Esophagus squamous epithelium (tissue), 5 donors: ENCODE results near the gene HDDC3. TPM values are rescaled to one million over a fixed set of nuclear protein-coding genes. Genes with fewer than 3 reads are reported as not detected.
A peak's percentile ranks its signal among the peaks of the same experiment; 100 is the strongest.

ENCODE experiments used
- DNase-seq: peaks from one replicate; lab custom pipeline; 2025; lab: John Stamatoyannopoulos, UW
- H3K27ac ChIP-seq, 4 donors: fragments of 200-600 bp; sonication (generic); one replicate each; pipeline ENCODE4 v1.5.1; 2016 to 2019; ENCODE audit warnings: mild to moderate bottlenecking in 1 of 4
- H3K27me3 ChIP-seq, 4 donors: fragments of 200-600 bp; sonication (generic); 1 replicate in 3 of 4; 2 replicates in 1 of 4; pipeline versions ENCODE4 v1.5.1 to v1.6.0; 2017 to 2021; ENCODE audit warnings: antibody characterized with exemption in 1 of 4
- H3K36me3 ChIP-seq, 3 donors: fragments of 200-600 bp; sonication (generic); one replicate each; pipeline ENCODE4 v1.5.1; 2016 to 2019
- H3K4me1 ChIP-seq, 3 donors: fragments of 200-600 bp; sonication (generic); one replicate each; pipeline ENCODE4 v1.5.1; 2017 to 2019
- H3K4me3 ChIP-seq, 4 donors: fragments of 200-600 bp; sonication (generic); 1 replicate in 3 of 4; 2 replicates in 1 of 4; pipeline ENCODE4 v1.5.1; 2016 to 2019; ENCODE audit warnings: mild to moderate bottlenecking in 2 of 4, moderate library complexity in 1 of 4
- H3K9me3 ChIP-seq, 3 donors: fragments of 200-600 bp; sonication (generic); one replicate each; pipeline ENCODE4 v1.5.1; 2016 to 2019
- CTCF ChIP-seq, 6 experiments: fragments of 450-650 bp in 4 of 6; fragments of 200-600 bp in 2 of 6; sonication (generic) in 2 of 6; IDR thresholded peaks; one replicate each; pipeline ENCODE4 v1.5.1; 2016 to 2019; ENCODE audit warnings: antibody characterized with exemption in 6 of 6, mild to moderate bottlenecking in 4 of 6, moderate library complexity in 4 of 6
- POLR2A ChIP-seq, 4 donors: fragments of 450-650 bp; IDR thresholded peaks; one replicate each; pipeline ENCODE4 v1.6.1; 2017; ENCODE audit warnings: antibody characterized with exemption in 4 of 4, mild to moderate bottlenecking in 4 of 4, moderate library complexity in 3 of 4
- WGBS, 2 donors: methylation state at CpG; one replicate each; pipeline ENCODE4 v1.1.5; 2018; 5-methylcytosine and 5-hydroxymethylcytosine counted together
- intact Hi-C: fragments of 100-400 bp; cut with DNase I; formaldehyde crosslinking; loops from one replicate; pipeline ENCODE4 v1.15.0; 2022
- total RNA-seq, 4 donors: library from RNA; depleted of rRNA; stranded (reverse); fragments of >200 nt; gene quantifications; one replicate each; pipeline ENCODE4 v1.1.0, GENCODE V29; 2016
- donor health status: DM: yes; HTN: yes; CAD: no.

Gene HDDC3
- total RNA-seq, 4 donors from 2014 or later = 5.8 to 13.7 (median 11.7) TPM

GRCh38 chr15:90921887-90922286 lies 10.5 kb downstream of the HDDC3 start:
- H3K9me3 ChIP-seq = no peaks in the 10 kb centered on the region
- peaks cover 25 to 49% (median 26%) of the 10 kb centered on the region in 3 donors for H3K36me3 ChIP-seq
- H3K4me1 ChIP-seq = no peaks in the 10 kb centered on the region
- 85 to 91% methylated on average over 4 of the region's 4 CpGs for WGBS, 2 donors
- H3K27me3 ChIP-seq = no peaks in the 10 kb centered on the region
- TF ChIP-seq CTCF (IDR thresholded peaks at IDR 0.05) (no peak), POLR2A (IDR thresholded peaks at IDR 0.05) (no peak)
- no peak for DNase-seq
- H3K4me3 ChIP-seq = no peak overlapping the region
- H3K27ac ChIP-seq = no peak overlapping the region
- intact Hi-C loops = no loop called here

DNA sequence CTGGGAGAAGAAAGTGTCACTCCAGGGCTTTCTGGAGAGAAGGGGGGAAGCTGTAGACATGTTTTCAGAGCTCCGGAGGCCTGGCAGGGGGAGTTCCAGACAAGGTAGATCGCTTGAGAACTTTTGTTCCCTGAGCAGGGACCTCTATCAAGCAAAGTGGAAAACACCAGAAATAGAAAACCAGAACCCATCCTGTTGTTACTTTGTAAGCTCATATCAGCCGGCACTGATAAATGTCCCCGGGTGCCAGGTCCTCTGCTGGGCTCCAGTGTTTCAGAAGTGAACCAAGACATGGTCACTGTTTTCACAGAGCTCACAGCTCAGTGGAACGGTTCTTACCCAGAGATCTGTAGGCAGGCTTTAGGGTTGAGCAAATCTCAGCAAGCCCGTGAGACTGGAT lies 13.5 kb downstream of the HDDC3 start:
- Histone ChIP-seq H3K36me3 (peaks cover 35 to 79% (median 37%) of the 10 kb centered on the region in 3 donors), H3K27ac (no peak overlapping the region)
- intact Hi-C loops = no loop called here

GRCh38 chr15:90918034-90918788 lies 14.1 kb downstream of the HDDC3 start:
- H3K9me3 ChIP-seq = no peaks in the 10 kb centered on the region
- no peak overlapping the region for H3K4me3 ChIP-seq
- 94 to 96% methylated on average over 12 to 22 of the region's 23 CpGs for WGBS, 2 donors
- H3K36me3 ChIP-seq = peaks cover 40 to 86% (median 43%) of the 10 kb centered on the region in 3 donors
- TF ChIP-seq POLR2A (IDR thresholded peaks at IDR 0.05) = no peak
- TF ChIP-seq CTCF (IDR thresholded peaks at IDR 0.05) = no peak
- no peak for DNase-seq
- H3K4me1 ChIP-seq = no peaks in the 10 kb centered on the region
- no peaks in the 10 kb centered on the region for H3K27me3 ChIP-seq
- intact Hi-C loops = no loop called here
- no peak overlapping the region for H3K27ac ChIP-seq

More for the DNA sequence above, 13.5 kb downstream of the HDDC3 start:
- TF ChIP-seq CTCF (IDR thresholded peaks at IDR 0.05) = no peak
- no peak for TF ChIP-seq POLR2A (IDR thresholded peaks at IDR 0.05)
- no peak overlapping the region for H3K4me3 ChIP-seq
- no peaks in the 10 kb centered on the region for H3K27me3 ChIP-seq
- WGBS, 2 donors = 86 to 88% methylated on average over 4 to 5 of the region's 6 CpGs
- DNase-seq = no peak
- no peaks in the 10 kb centered on the region for H3K4me1 ChIP-seq
- no peaks in the 10 kb centered on the region for H3K9me3 ChIP-seq

- TF ChIP-seq CTCF (IDR thresholded peaks at IDR 0.05) (no peak), POLR2A (IDR thresholded peaks at IDR 0.05) (no peak)
- peaks cover 46 to 92% (median 50%) of the 10 kb centered on the region in 3 donors for H3K36me3 ChIP-seq
- DNase-seq = no peak
- no peaks in the 10 kb centered on the region for H3K27me3 ChIP-seq
- no peaks in the 10 kb centered on the region for H3K9me3 ChIP-seq
- no peak overlapping the region for H3K27ac ChIP-seq
- H3K4me3 ChIP-seq = no peak overlapping the region
- intact Hi-C loops = no loop called here
- H3K4me1 ChIP-seq = no peaks in the 10 kb centered on the region
- 92 to 95% methylated on average over 7 to 11 of the region's 12 CpGs for WGBS, 2 donors
These were observed 14.8 kb downstream of the HDDC3 start for GRCh38 chr15:90917569-90917968.

DNA sequence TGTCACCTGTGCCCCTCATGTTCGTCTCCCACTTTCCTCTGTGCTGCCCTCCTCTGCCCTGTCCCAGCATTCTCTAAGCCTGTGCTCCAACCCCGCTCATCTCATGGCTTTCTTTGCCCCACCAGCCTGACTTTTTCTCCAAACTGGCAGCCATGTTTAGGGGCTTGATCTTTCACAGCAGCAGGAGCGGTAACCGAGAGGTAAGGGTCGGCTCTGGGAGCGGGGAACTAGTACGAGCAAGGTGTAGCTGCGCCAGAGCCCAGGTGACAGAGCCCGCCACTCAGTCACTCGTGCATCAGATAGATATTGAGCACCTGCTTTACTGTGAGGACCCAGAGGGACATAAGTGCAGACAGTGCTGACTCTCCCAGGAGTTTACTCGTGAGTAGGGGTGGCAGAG lies 15.9 kb downstream of the HDDC3 start:
- no peak for DNase-seq
- Histone ChIP-seq H3K36me3 (peaks cover 56 to 100% (median 59%) of the 10 kb centered on the region in 3 donors), H3K27ac (peak overlapping the region in 1 of 4 donors; percentile 2), H3K4me1 (no peaks in the 10 kb centered on the region), H3K27me3 (no peaks in the 10 kb centered on the region), H3K9me3 (no peaks in the 10 kb centered on the region), H3K4me3 (no peak overlapping the region)
- intact Hi-C loops = no loop called here
- 76 to 86% methylated on average over 2 to 5 of the region's 11 CpGs for WGBS, 2 donors
- TF ChIP-seq CTCF (IDR thresholded peaks at IDR 0.05) (no peak), POLR2A (IDR thresholded peaks at IDR 0.05) (no peak)
